ENCODE results near the gene NELFE.

DNA sequence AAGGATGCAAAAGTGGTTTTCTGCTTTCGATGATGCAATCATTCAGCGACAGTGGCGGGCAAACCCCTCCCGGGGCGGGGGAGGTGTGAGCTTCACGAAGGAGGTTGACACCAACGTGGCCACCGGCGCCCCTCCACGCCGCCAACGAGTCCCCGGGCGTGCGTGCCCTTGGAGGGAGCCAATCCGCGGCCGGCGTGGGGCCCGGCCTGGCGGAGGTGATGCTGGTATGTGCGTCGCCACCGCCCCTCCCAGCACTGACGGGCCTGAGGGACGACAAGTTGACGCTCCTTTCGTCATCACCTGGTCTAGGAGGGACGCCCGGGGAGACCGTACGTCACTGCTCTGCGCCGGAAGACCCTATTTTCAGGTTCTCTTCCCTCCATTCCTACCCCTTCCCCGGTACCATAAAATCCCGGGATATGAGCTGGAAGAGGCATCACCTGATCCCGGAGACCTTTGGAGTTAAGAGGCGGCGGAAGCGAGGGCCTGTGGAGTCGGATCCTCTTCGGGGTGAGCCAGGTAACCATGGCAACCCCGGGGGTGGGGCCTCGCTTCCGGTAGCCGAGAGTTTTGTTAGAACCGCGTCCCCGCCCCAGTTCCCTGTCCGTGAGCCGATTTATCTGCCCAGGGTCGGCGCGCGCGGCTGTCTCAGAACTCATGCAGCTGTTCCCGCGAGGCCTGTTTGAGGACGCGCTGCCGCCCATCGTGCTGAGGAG is 13.4 kb upstream of the NELFE start, which contains the start of gene DXO:
- TF ChIP-seq POLR2AphosphoS5 (IDR thresholded peaks at IDR 0.05; ENCODE audit: low read depth, low read length) = peak; percentile 55
- TF ChIP-seq, protein P1, sequence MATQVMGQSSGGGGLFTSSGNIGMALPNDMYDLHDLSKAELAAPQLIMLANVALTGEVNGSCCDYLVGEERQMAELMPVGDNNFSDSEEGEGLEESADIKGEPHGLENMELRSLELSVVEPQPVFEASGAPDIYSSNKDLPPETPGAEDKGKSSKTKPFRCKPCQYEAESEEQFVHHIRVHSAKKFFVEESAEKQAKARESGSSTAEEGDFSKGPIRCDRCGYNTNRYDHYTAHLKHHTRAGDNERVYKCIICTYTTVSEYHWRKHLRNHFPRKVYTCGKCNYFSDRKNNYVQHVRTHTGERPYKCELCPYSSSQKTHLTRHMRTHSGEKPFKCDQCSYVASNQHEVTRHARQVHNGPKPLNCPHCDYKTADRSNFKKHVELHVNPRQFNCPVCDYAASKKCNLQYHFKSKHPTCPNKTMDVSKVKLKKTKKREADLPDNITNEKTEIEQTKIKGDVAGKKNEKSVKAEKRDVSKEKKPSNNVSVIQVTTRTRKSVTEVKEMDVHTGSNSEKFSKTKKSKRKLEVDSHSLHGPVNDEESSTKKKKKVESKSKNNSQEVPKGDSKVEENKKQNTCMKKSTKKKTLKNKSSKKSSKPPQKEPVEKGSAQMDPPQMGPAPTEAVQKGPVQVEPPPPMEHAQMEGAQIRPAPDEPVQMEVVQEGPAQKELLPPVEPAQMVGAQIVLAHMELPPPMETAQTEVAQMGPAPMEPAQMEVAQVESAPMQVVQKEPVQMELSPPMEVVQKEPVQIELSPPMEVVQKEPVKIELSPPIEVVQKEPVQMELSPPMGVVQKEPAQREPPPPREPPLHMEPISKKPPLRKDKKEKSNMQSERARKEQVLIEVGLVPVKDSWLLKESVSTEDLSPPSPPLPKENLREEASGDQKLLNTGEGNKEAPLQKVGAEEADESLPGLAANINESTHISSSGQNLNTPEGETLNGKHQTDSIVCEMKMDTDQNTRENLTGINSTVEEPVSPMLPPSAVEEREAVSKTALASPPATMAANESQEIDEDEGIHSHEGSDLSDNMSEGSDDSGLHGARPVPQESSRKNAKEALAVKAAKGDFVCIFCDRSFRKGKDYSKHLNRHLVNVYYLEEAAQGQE (IDR thresholded peaks at IDR 0.05; ENCODE audit: insufficient read depth in 1 of 2, low read depth in 2 of 2, low read length in 2 of 2) = peak in 1 of 2 experiments; percentile 29; a peak in 1 of 4 replicates
